Left hindlimb (tissue), 1 donor: Measurements from ENCODE around the gene SLU7.

Experiments
- DNase-seq: peaks from one replicate; pipeline ENCODE4 v3.0.0-alpha.2; 2018

Gene SLU7

DNA sequence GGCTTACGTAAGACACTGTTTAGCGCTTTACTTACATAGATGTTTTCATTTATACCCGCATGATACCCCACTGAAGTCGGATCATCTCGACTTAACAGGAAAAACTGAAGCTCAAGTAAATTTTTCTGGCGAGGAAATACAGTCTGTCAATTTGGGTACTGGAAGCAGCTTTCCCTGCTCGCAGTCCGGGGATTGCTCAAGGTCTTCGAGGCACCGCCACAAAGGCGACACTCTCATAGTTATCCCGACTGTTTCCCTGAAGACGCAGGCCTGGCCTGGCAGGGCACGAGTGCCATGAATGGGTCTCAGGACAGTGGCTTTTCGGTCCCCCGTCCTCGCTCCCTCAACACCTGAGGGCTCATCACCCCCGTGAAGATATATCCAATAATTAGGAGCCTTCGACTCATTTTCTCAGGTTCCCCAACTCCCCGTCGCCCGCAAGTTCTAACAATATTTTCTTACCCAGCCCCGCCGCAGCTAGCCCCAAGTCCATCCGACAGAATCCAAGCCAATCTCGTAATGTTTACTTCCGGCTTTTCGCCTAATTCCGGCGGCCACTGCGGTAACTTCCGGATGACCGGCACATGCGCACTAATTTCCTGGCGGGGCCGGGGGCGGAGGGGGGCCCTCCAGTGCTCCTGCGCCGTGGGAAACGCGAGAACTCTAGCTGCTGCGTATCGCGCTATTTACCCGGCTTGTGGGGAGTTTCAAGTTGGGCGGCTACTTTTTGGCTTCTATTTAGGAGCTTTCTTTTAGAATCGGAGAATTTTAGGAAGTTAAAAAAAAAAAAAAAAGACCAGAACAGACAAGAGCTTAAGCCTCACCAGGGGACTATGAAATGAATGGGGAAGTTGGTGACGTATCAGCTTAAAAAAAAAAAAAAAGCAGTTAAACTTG is at the start of gene SLU7:
TSS of gene SLU7 (minus strand) at position 521 of the 897 bp plus-strand sequence. CDS start 3,787 bp downstream, outside the sequence.
- DNase-seq, result peak; percentile 98

GRCh38 chr5:160468363-160468975 is 49.6 kb upstream of the SLU7 start:
- no peak for DNase-seq

- DNase-seq, result peak; percentile 65
Measured at GRCh38 chr5:160467555-160468362, 48.9 kb upstream of the SLU7 start.

GRCh38 chr5:160466889-160467554 is 48.1 kb upstream of the SLU7 start:
- no peak for DNase-seq

DNA sequence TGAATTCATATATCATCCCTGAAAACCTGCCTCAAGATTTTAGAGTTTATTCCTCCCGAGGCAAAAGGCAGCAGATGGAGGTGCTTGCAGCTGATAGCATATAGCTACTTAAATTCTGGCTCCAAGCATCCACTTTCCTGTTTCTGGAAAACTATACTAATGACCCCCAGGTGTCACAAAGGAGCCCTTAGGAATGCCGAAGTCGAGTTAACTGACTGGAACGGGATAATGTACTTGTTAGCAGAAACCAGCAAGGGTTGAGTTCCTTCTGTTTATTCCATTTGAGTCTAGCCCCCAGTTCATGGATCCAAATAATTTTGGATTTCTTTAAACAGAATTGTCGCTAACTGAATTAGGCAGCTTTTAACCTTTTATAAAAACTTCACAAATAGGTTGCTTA is 47.2 kb upstream of the SLU7 start:
- no peak for DNase-seq

DNA sequence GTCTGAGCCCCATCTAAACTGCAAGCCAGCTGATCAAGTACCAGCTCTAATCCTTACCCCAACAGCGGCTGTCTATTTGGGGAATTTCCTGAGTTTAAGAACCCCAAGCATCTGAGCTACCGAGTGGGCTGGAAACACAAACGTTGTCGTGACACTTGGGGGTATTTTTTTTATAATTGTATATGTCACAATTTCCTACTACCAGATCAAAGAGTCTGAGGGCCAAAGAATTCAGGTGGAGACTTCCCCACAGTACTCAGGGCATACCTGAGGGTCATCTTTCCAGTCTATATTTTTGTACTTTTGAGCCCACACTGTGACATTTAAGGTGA is 45.6 kb upstream of the SLU7 start:
- DNase-seq, result no peak

DNA sequence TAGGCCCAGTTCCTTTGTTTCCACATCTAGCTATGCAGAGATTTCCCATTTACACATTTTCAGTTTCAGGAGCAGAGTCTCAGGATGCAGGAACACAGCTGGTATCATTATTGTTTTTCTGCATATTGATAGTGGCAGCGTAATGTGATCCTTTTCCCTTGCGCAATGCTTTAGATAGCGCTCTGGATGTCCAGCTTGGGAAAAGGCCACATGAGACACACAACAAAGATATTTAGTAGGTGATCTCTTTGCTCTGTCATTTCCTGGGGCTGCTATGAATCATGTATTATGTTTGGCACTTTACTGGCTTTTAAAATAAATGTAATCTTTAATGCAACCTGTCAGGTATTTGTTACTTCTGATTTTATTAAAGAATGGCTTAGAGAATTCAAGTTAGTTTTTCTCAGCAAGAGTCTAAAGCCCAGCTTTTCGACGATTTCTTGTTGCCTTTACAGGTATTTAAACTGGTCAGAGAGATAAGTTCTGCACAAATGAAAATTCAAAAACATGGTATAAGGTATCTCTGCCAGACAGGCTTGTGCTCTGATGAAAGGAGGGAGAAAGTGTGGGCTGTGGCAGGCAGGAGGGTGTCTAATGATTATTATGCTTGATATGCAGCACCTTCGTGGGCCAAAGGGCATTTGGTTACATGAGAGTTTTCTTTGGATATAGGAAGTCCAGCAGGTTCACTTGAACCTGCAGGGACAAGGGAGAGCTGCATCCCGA is 45.0 kb upstream of the SLU7 start:
- no peak for DNase-seq

GRCh38 chr5:160463227-160463626 is 44.3 kb upstream of the SLU7 start:
- no peak for DNase-seq

DNA sequence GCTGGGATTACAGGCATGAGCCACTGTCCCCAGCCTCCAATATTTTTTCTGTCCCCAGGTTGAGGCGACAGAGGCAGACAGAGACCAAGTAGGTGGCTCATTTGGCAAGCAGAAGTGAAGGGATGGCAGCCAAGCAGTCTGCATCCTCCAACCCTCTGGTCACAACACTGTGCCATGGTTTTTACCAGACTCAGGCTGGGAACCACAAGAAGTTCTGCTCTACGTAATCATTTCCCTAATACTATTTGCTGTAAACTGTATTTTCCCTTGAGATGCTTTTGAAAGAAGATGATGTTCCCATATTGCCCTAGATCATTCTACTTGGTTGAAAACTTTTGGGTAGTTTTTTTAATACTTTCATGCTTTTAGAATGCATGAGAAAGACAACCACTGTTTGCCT is 43.3 kb upstream of the SLU7 start:
- no peak for DNase-seq

DNA sequence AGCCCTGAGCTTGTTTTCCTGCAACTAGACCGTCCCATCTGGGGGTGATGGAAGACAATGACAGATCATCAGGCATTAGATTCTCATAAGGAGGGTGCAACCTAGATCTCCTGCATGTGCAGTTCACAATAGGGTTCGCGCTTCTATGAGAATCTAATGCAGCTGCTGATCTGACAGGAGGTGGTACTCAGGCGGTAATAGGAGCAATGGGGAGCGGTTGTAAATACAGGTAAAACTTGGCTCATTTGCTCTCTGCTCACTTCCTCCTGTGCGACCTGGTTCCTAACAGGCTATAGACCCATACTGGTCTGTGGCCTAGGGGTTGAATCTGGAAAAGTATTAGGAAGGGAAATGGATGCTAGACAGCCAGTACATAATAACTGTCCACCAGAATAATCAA is 42.5 kb upstream of the SLU7 start:
- DNase-seq, result no peak

GRCh38 chr5:160460377-160461049 is 41.6 kb upstream of the SLU7 start:
- no peak for DNase-seq

GRCh38 chr5:160458806-160459800 is 40.2 kb upstream of the SLU7 start:
- no peak for DNase-seq

- no peak for DNase-seq
Measured at GRCh38 chr5:160457252-160457651, 38.4 kb upstream of the SLU7 start.

DNA sequence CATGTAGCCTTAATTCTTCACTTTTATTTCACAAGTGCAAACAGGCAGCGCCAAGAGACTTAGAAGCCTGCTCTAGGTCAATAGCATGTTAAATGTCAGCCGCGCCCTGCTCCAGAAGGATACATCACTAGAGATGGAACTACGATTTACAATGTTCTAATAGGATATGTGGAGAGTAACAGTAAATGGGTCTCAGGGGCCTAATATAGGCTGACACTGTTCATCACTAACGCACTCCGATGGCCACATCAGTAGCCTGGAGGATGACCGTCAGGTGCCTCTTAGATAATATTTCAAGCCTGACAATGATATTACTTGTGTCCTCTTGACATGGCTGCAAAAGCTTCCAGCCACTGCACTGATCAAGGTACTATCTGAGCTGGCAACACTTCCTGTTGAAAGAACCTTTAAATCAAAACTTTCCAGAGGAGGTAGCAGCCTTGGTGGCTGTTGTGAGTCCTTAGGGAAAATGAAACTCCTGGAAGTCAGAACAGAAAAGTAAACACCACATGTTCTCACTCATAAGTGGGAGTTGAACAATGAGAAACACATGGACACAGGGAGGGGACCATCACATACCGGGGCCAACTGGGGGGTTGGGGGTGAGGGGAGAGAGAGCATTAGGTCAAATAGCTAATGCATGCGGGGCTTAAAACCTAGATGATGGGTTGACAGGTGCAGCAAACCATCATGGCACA is 37.7 kb upstream of the SLU7 start:
- DNase-seq, result no peak

DNA sequence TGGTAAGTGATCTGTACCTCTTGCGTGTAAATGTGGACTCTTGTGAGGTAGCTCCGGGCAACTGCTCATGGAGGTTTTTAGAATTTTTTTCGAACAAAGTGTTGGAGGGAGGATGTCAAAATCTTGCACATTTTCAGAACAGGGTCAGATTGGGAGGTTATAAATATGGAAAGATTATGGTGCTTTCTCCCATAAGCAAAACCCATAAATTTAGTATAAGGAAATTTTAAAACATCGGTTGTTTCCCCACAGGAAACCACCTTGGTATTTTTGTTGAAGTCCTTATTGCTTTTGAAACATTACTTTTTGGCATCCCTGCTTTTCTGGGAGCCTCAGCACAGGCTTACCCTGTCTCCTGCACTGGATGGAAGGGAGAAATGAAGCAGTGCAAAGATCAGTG is 36.7 kb upstream of the SLU7 start:
- no peak for DNase-seq

DNA sequence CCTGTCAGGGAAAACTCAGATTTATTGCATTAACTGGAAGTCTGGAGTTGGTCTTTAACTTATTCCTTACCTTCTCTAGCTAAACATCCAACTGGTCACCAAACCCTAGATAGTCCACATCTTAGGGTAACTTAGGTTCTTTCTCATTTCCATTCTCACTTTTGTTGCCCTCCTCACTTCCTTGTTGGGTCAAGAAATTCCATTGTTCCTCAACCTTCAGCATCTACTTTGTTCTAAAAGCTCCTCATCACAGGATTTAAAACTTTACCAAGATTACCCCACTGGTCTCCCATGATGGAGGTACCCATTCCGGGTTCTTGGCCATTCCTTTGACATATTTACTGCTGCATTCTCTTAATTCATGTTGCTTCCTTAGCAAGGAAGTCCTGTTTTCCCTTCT is 34.9 kb upstream of the SLU7 start:
- no peak for DNase-seq

DNA sequence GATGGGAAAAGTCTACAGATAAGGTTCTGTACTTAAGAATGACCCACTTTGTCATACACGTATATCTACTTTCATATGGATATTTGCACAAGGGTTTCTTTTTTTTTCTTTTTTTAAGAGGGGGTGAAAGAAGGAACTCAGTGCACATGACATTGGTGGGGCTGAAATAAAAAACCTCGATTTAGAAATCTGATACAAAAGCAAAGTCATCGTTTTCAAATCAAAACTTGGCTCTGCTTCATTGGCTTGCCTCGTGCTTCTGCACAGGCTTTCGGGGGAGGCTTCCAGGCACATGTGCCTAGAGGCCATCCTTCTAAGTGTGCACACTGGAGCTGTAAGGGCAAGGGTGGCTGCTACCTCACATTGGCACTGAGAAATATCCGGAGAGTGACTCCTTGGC is 33.9 kb upstream of the SLU7 start:
- no peak for DNase-seq

- DNase-seq, result no peak
Measured at GRCh38 chr5:160452036-160452435, 33.2 kb upstream of the SLU7 start.

DNA sequence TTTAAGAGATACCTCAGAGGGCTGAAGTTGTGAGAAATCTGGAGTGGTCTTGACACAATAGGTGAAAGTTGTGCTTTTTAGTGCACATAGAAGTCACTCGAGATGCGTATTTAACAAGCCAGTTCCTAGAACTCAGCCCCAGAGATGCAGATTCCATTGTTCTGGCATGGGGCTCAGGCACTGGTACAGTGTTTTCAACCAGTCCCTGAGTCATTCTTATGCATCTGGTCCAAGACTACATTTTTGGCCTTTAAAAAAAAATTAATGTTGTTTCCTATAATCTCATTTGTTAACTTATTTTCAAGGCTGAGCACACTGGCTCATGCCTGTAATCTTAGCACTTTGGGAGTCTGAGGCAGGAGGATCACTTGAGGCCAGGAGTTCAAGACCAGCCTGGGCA is 32.4 kb upstream of the SLU7 start:
- DNase-seq, result no peak
